Measurements from ENCODE around the gene RFC2.

RFC2 gene

GRCh38 chr7:74282748-74283459 is 28.7 kb upstream of the RFC2 start:
- peaks cover 7% of the 10 kb centered on the region for H3K4me1 ChIP-seq (ENCODE audit: insufficient read depth, low read length, poor library complexity, severe bottlenecking)
- H3K4me3 ChIP-seq (ENCODE audit: low read length, poor library complexity, severe bottlenecking): no peak overlapping the region
- no peaks in the 10 kb centered on the region for H3K27me3 ChIP-seq (ENCODE audit: insufficient read depth, low read length, poor library complexity, severe bottlenecking)
- H4K20me1 ChIP-seq (ENCODE audit: insufficient read depth, low read length, poor library complexity, severe bottlenecking): no peaks in the 10 kb centered on the region
- H3K9me3 ChIP-seq (ENCODE audit: insufficient read depth, low read depth, low read length): no peaks in the 10 kb centered on the region
- H3K79me2 ChIP-seq (ENCODE audit: insufficient read depth, low read length): no peaks in the 10 kb centered on the region
- H3K9ac ChIP-seq (ENCODE audit: low read depth, low read length, poor library complexity, severe bottlenecking): no peak overlapping the region
- TF ChIP-seq EZH2phosphoT487 (IDR thresholded peaks at IDR 0.05; ENCODE audit: borderline replicate concordance) (no peak), CTCF (conservative IDR thresholded peaks at IDR 0.05; ENCODE audit: low read length) (no peak)
- H3F3A ChIP-seq (ENCODE audit: low read depth): no peaks in the 10 kb centered on the region
- H3K9me2 ChIP-seq (replicated peaks; ENCODE audit: low read depth, low read length): no peaks in the 10 kb centered on the region
- no peak overlapping the region for H3K4me2 ChIP-seq (ENCODE audit: low read depth, low read length, poor library complexity, severe bottlenecking)
- H3K36me3 ChIP-seq (ENCODE audit: insufficient read depth, low read length): no peaks in the 10 kb centered on the region
- H2AFZ ChIP-seq (ENCODE audit: low read length): no peak overlapping the region; the same call in 1 of the 2 replicates

- Histone ChIP-seq H3K9ac (ENCODE audit: low read depth, low read length, poor library complexity, severe bottlenecking) (no peak overlapping the region), H3K4me1 (ENCODE audit: insufficient read depth, low read length, poor library complexity, severe bottlenecking) (peaks cover 5% of the 10 kb centered on the region)
Observed at GRCh38 chr7:74280985-74281384, 26.8 kb upstream of the RFC2 start.

GRCh38 chr7:74277636-74278035 is 23.4 kb upstream of the RFC2 start:
- no peaks in the 10 kb centered on the region for H3F3A ChIP-seq (ENCODE audit: low read depth)
- peaks cover 10% of the 10 kb centered on the region for H3K4me1 ChIP-seq (ENCODE audit: insufficient read depth, low read length, poor library complexity, severe bottlenecking)
- H3K4me2 ChIP-seq (ENCODE audit: low read depth, low read length, poor library complexity, severe bottlenecking): no peak overlapping the region

More at GRCh38 chr7:74280985-74281384, 26.8 kb upstream of the RFC2 start:
- Histone ChIP-seq H3F3A (ENCODE audit: low read depth) (no peaks in the 10 kb centered on the region), H3K4me3 (ENCODE audit: low read length, poor library complexity, severe bottlenecking) (no peak overlapping the region), H3K79me2 (ENCODE audit: insufficient read depth, low read length) (no peaks in the 10 kb centered on the region), H3K36me3 (ENCODE audit: insufficient read depth, low read length) (no peaks in the 10 kb centered on the region), H3K4me2 (ENCODE audit: low read depth, low read length, poor library complexity, severe bottlenecking) (no peak overlapping the region), H3K9me3 (ENCODE audit: insufficient read depth, low read depth, low read length) (no peaks in the 10 kb centered on the region), H4K20me1 (ENCODE audit: insufficient read depth, low read length, poor library complexity, severe bottlenecking) (no peaks in the 10 kb centered on the region), H3K27me3 (ENCODE audit: insufficient read depth, low read length, poor library complexity, severe bottlenecking) (no peaks in the 10 kb centered on the region), H2AFZ (ENCODE audit: low read length) (no peak overlapping the region), H3K9me2 (replicated peaks; ENCODE audit: low read depth, low read length) (no peaks in the 10 kb centered on the region)
- TF ChIP-seq EZH2phosphoT487 (IDR thresholded peaks at IDR 0.05; ENCODE audit: borderline replicate concordance) (no peak), CTCF (conservative IDR thresholded peaks at IDR 0.05; ENCODE audit: low read length) (no peak)

More at GRCh38 chr7:74277636-74278035, 23.4 kb upstream of the RFC2 start:
- Histone ChIP-seq H3K9ac (ENCODE audit: low read depth, low read length, poor library complexity, severe bottlenecking) (no peak overlapping the region), H3K4me3 (ENCODE audit: low read length, poor library complexity, severe bottlenecking) (no peak overlapping the region), H3K9me3 (ENCODE audit: insufficient read depth, low read depth, low read length) (no peaks in the 10 kb centered on the region), H3K9me2 (replicated peaks; ENCODE audit: low read depth, low read length) (no peaks in the 10 kb centered on the region), H4K20me1 (ENCODE audit: insufficient read depth, low read length, poor library complexity, severe bottlenecking) (no peaks in the 10 kb centered on the region), H3K79me2 (ENCODE audit: insufficient read depth, low read length) (no peaks in the 10 kb centered on the region), H2AFZ (ENCODE audit: low read length) (no peak overlapping the region), H3K27me3 (ENCODE audit: insufficient read depth, low read length, poor library complexity, severe bottlenecking) (no peaks in the 10 kb centered on the region), H3K36me3 (ENCODE audit: insufficient read depth, low read length) (no peaks in the 10 kb centered on the region)
- TF ChIP-seq EZH2phosphoT487 (IDR thresholded peaks at IDR 0.05; ENCODE audit: borderline replicate concordance): no peak
- TF ChIP-seq CTCF (conservative IDR thresholded peaks at IDR 0.05; ENCODE audit: low read length): no peak

All from Loucy (cell line).